Ascending aorta (tissue), 2 donors: Measurements from ENCODE around the gene PTPRG. TPM values are rescaled to one million over a fixed set of nuclear protein-coding genes. Genes with fewer than 3 reads are reported as not detected.

Experiments
- DNase-seq, 2 donors: peaks; one replicate each; pipeline ENCODE4 v3.0.0-alpha.2; 2019; ENCODE audit warnings: low spot score in 2 of 2
- H3K27ac ChIP-seq, 2 donors: fragments of 200-600 bp; sonication (generic); one replicate each; pipeline ENCODE4 v1.5.1; 2016 to 2017; ENCODE audit warnings: mild to moderate bottlenecking in 1 of 2
- H3K27me3 ChIP-seq: fragments of 200-600 bp; sonication (generic); one replicate; pipeline ENCODE4 v1.5.1; 2017
- H3K36me3 ChIP-seq, 2 donors: fragments of 200-600 bp; sonication (generic); one replicate each; pipeline ENCODE4 v1.5.1; 2016
- H3K4me1 ChIP-seq, 2 donors: fragments of 200-600 bp; sonication (generic); one replicate each; pipeline ENCODE4 v1.5.1; 2016 to 2017; ENCODE audit warnings: mild to moderate bottlenecking in 1 of 2
- H3K4me3 ChIP-seq, 2 donors: fragments of 200-600 bp; sonication (generic); one replicate each; pipeline ENCODE4 v1.5.1; 2016 to 2017; ENCODE audit warnings: mild to moderate bottlenecking in 1 of 2
- H3K9me3 ChIP-seq, 2 donors: fragments of 200-600 bp; sonication (generic); one replicate each; pipeline ENCODE4 v1.5.1; 2016
- intact Hi-C: fragments of 100-400 bp; cut with DNase I; formaldehyde crosslinking; loops from one replicate; pipeline ENCODE4 v1.15.1; 2023
- total RNA-seq: library from RNA; depleted of rRNA; stranded (reverse); fragments of >200 nt; gene quantifications from one replicate; pipeline ENCODE4 v1.1.0, GENCODE V29; 2016
- TF ChIP-seq, protein P1 (sequence below), 3 experiments: fragments of 200-600 bp in 2 of 3; fragments of 450-650 bp in 1 of 3; sonication (generic) in 2 of 3; IDR thresholded peaks; one replicate each; pipeline ENCODE4 v1.5.1; 2016 to 2019; ENCODE audit warnings: antibody characterized with exemption in 3 of 3, mild to moderate bottlenecking in 1 of 3, moderate library complexity in 1 of 3

The PTPRG gene
- total RNA-seq, 1 donor from 2014 or later, result 129 TPM

DNA sequence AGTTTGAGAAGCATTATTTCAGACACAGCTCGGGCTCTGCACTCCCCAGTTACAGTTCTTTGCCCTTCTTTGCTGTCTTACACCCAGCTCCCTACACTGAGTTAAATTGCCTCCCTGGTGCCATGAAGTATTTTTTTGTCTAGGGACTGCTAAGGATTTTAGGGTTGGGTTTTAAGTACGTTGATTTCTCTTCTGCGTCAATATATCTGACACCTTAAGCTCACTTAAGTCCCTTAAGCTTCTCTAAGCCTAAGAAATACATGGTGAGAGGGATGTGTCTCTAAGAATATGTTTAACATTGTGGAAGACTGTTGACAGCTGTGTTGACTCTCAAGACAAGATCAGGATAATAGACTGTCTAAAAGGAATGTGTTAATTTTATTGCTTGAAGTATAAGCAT lies 400.5 kb downstream of the PTPRG start:
- DNase-seq, result no peak
- Histone ChIP-seq H3K27me3 (no peaks in the 10 kb centered on the region), H3K27ac (no peak overlapping the region)

DNA sequence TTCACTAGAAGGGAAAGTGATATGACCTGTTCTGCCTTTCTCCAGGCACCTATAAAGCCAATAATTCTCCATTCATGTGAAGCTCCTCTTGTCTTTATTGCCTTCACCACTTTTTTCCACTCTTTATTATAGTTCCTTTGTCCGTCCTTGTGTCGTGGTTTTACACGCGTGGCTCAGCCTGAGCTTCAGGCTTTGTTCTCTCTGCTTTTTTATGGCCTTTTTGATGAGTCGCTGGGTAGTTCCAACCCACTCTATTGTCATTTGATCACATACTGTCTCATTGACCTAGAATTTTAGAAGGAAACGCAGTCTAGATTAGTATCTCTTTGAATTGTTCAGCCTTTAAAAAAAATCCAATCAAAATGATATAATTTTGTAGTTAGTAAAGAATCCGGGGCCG lies 403.2 kb downstream of the PTPRG start:
- Histone ChIP-seq H3K27ac (no peak overlapping the region), H3K27me3 (no peaks in the 10 kb centered on the region), H3K4me1 (peaks cover 0 to 7% of the 10 kb centered on the region in 2 donors), H3K9me3 (no peaks in the 10 kb centered on the region), H3K36me3 (no peaks in the 10 kb centered on the region), H3K4me3 (no peak overlapping the region)
- intact Hi-C loops, result loop anchor here (10.0 kb wide), 1 partner anchor 710 kb away; the partner anchor contains the start of gene FHIT
- DNase-seq, result no peak
- TF ChIP-seq, protein P1, sequence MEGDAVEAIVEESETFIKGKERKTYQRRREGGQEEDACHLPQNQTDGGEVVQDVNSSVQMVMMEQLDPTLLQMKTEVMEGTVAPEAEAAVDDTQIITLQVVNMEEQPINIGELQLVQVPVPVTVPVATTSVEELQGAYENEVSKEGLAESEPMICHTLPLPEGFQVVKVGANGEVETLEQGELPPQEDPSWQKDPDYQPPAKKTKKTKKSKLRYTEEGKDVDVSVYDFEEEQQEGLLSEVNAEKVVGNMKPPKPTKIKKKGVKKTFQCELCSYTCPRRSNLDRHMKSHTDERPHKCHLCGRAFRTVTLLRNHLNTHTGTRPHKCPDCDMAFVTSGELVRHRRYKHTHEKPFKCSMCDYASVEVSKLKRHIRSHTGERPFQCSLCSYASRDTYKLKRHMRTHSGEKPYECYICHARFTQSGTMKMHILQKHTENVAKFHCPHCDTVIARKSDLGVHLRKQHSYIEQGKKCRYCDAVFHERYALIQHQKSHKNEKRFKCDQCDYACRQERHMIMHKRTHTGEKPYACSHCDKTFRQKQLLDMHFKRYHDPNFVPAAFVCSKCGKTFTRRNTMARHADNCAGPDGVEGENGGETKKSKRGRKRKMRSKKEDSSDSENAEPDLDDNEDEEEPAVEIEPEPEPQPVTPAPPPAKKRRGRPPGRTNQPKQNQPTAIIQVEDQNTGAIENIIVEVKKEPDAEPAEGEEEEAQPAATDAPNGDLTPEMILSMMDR (IDR thresholded peaks at IDR 0.05), result no peak

More for the DNA sequence above, 400.5 kb downstream of the PTPRG start:
- H3K9me3 ChIP-seq, result no peaks in the 10 kb centered on the region
- H3K36me3 ChIP-seq, result no peaks in the 10 kb centered on the region
- intact Hi-C loops, result loop anchor here (10.0 kb wide), 1 partner anchor 707 kb away; the partner anchor contains the start of gene FHIT
- H3K4me3 ChIP-seq, result no peak overlapping the region
- TF ChIP-seq, protein P1 (IDR thresholded peaks at IDR 0.05), result no peak
- peaks cover 0 to 12% of the 10 kb centered on the region in 2 donors for H3K4me1 ChIP-seq

DNA sequence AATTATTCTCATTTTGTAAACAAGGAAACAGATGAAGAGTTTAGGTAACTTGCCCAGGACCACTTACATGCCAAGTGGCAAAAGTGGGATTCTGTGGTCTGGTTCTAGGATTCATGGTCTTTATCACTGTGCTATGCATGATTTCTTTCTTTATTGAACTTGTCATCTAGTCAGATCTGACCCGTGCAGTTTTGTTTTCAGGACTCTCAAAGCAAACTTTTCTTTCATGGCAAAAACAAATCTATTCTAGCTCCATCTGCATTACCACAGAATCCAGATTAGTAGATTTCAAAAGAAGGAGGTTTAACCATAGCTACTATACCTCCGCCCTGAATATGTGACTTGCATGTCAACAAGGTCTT lies 404.4 kb downstream of the PTPRG start:
- H3K27me3 ChIP-seq, result no peaks in the 10 kb centered on the region
- H3K4me3 ChIP-seq, result no peak overlapping the region
- peaks cover 0 to 7% of the 10 kb centered on the region in 2 donors for H3K4me1 ChIP-seq
- intact Hi-C loops, result loop anchor here (10.0 kb wide), 1 partner anchor 711 kb away; the partner anchor contains the start of gene FHIT
- H3K36me3 ChIP-seq, result no peaks in the 10 kb centered on the region
- DNase-seq, result no peak
- H3K27ac ChIP-seq, result no peak overlapping the region
- TF ChIP-seq, protein P1 (IDR thresholded peaks at IDR 0.05), result no peak
- H3K9me3 ChIP-seq, result no peaks in the 10 kb centered on the region

DNA sequence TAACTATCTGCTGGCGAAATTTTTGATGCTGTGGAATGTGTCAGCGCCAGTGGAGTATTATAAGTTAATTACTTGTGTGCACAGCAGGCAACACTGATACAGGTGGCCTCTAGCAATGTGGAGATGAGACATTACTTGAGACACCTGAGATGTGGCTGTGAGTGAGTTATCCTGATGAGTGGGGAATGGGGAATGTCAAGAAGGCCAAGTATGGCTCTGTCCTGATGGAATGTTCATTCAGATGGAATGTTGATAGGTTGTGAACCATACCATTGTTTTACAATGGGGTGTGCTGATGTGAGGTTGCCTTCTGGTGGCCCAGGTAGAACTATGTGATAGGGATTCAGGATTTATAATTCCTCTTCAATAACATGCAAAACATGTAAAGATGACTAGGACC lies 404.8 kb downstream of the PTPRG start:
- H3K27me3 ChIP-seq, result no peaks in the 10 kb centered on the region
- H3K4me1 ChIP-seq, result peaks cover 0 to 7% of the 10 kb centered on the region in 2 donors
- no peak overlapping the region for H3K4me3 ChIP-seq
- intact Hi-C loops, result loop anchor here (10.0 kb wide), 1 partner anchor 711 kb away; the partner anchor contains the start of gene FHIT
- TF ChIP-seq, protein P1 (IDR thresholded peaks at IDR 0.05), result no peak
- DNase-seq, result no peak
- H3K36me3 ChIP-seq, result no peaks in the 10 kb centered on the region
- H3K27ac ChIP-seq, result no peak overlapping the region
- H3K9me3 ChIP-seq, result no peaks in the 10 kb centered on the region

DNA sequence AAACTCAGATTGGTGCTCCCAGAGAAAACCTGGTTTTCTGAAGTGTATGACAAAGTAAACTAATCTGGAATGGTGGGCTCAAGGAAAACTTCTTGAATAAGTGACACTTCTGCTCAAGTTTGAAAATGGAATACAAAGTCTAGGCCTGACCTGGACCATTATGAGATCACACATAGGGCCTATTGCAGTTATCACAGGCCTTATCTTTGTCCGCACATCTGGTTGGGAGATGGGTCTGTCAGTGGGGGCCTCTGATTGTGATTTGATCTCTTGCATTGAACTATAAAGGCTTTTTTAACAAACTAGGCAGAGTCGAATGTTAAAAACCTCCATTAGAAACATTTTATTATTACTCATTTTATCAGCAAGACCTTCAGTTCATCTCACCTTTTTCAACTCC lies 405.6 kb downstream of the PTPRG start:
- Histone ChIP-seq H3K4me3 (no peak overlapping the region), H3K36me3 (no peaks in the 10 kb centered on the region), H3K27me3 (no peaks in the 10 kb centered on the region), H3K4me1 (no peaks in the 10 kb centered on the region), H3K27ac (no peak overlapping the region), H3K9me3 (no peaks in the 10 kb centered on the region)
- no peak for DNase-seq
- intact Hi-C loops, result loop anchor here (10.0 kb wide), 1 partner anchor 712 kb away; the partner anchor contains the start of gene FHIT
- TF ChIP-seq, protein P1 (IDR thresholded peaks at IDR 0.05), result no peak

DNA sequence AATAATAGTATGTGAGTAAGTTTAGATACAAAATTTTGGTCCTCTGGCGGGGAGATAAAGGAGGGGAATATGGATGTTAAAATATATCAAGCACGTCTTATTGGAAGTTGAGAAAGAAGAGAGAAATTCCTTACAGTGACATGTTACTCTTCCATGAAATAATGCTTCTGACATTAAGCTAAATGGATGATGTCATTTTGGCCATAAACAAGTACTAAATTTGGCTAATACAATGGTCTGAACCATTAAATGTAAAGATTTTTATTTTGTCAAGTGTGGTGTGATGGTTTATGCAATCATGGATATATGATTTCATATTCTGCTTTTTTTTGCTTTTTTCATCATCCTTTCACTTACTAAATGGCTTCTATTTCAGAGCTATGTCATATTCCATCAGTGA lies 406.6 kb downstream of the PTPRG start:
- Histone ChIP-seq H3K4me1 (no peaks in the 10 kb centered on the region), H3K9me3 (no peaks in the 10 kb centered on the region), H3K4me3 (no peak overlapping the region), H3K36me3 (no peaks in the 10 kb centered on the region), H3K27me3 (no peaks in the 10 kb centered on the region), H3K27ac (no peak overlapping the region)
- intact Hi-C loops, result loop anchor here (10.0 kb wide), 1 partner anchor 713 kb away; the partner anchor contains the start of gene FHIT
- no peak for DNase-seq
- TF ChIP-seq, protein P1 (IDR thresholded peaks at IDR 0.05), result no peak
